ENCODE measurements around the gene MYRF.

The MYRF gene

DNA sequence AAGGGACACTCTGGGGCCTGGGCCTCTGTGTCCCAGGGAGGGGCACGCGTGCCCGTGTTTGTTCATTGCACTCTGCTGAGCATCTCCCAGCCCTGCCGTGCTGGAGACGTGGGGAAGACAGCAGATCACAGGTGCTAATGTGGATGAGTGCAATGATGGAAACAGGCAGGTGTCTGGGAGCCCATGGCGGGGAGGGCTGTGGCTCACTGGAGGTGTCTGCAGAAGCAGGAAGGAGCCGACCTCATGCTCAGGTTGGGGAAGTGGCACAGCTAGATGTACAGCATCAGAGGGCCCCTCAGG lies 32.0 kb downstream of the MYRF start:
- Histone ChIP-seq H3K36me3 (ENCODE audit: control insufficient read depth in 4 of 4, insufficient read depth in 4 of 4, low read length in 3 of 4) (peaks cover 6 to 50% (median 37%) of the 10 kb centered on the region in 4 experiments), H3K4me1 (ENCODE audit: control extremely low read depth in 1 of 4, control insufficient read depth in 4 of 4, insufficient read depth in 4 of 4, low read length in 3 of 4) (peaks cover 0 to 11% (median 0%) of the 10 kb centered on the region in 4 experiments), H3K27ac (ENCODE audit: insufficient read depth in 1 of 2, low read depth in 1 of 2, low read length in 2 of 2, poor library complexity in 1 of 2, severe bottlenecking in 2 of 2) (no peak overlapping the region), H3K27me3 (replicated peaks in 2 of 5; ENCODE audit: control insufficient read depth in 4 of 5, insufficient read depth in 5 of 5, low read length in 4 of 5) (no peaks in the 10 kb centered on the region), H3K9me3 (ENCODE audit: control extremely low read depth in 1 of 5, control insufficient read depth in 4 of 5, insufficient read depth in 2 of 5, low read depth in 1 of 5, low read length in 4 of 5) (no peaks in the 10 kb centered on the region), H3K4me3 (ENCODE audit: control insufficient read depth in 1 of 7, extremely low read depth in 1 of 7, insufficient read depth in 4 of 7, low read depth in 2 of 7, low read length in 6 of 7) (no peak overlapping the region)
- 98% methylated on average over 6 of the region's 7 CpGs for WGBS (ENCODE audit: insufficient coverage)
- ChIA-PET CTCF (interaction anchor here (4.5 kb wide), 1 partner anchor 12 kb away, joined by 25 read pairs; no protein-coding TSS in a partner anchor), POLR2A (no interaction called here)
- DNase-seq: no peak

DNA sequence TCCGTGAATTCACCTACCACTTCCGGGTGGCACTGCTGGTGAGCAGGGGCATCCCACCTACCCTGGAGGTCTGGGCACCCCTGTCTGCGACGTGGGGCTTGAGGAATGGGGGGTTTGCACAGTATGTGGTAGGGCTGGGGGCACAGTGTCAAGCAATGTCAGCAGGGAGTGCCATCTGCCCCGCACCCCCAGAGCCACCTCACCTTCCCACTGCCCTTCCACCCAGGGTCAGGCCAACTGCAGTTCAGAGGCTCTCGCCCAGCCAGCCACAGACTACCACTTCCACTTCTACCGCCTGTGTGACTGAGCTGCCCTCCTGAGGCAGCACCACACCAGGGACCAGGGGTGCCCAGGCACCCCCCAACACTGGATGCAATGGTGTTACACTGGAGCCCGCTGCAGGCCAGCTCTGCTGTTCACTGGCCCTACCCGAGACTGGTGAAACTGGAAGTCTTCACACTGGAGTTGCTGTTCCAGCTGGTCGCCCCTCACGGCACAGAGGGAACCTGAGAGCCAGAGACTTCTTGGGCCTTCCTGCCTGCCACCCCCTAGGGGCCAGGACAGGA lies 33.5 kb downstream of the MYRF start:
- no peaks in the 10 kb centered on the region for H3K27me3 ChIP-seq (replicated peaks in 2 of 5; ENCODE audit: control insufficient read depth in 4 of 5, insufficient read depth in 5 of 5, low read length in 4 of 5)
- no peak for DNase-seq
- no peak overlapping the region for H3K27ac ChIP-seq (ENCODE audit: insufficient read depth in 1 of 2, low read depth in 1 of 2, low read length in 2 of 2, poor library complexity in 1 of 2, severe bottlenecking in 2 of 2)
- WGBS (ENCODE audit: insufficient coverage): 100% methylated on average over 5 of the region's 11 CpGs
- CTCF ChIA-PET: interaction anchor here (1.3 to 4.5 kb wide), 2 partner anchors 11 to 41 kb away, joined by 3 to 25 read pairs; no protein-coding TSS in a partner anchor
- H3K4me1 ChIP-seq (ENCODE audit: control extremely low read depth in 1 of 4, control insufficient read depth in 4 of 4, insufficient read depth in 4 of 4, low read length in 3 of 4): peaks cover 0 to 11% (median 0%) of the 10 kb centered on the region in 4 experiments
- no peak overlapping the region for H3K4me3 ChIP-seq (ENCODE audit: control insufficient read depth in 1 of 7, extremely low read depth in 1 of 7, insufficient read depth in 4 of 7, low read depth in 2 of 7, low read length in 6 of 7)
- peaks cover 10 to 61% (median 45%) of the 10 kb centered on the region in 4 experiments for H3K36me3 ChIP-seq (ENCODE audit: control insufficient read depth in 4 of 4, insufficient read depth in 4 of 4, low read length in 3 of 4)
- POLR2A ChIA-PET: no interaction called here
- no peaks in the 10 kb centered on the region for H3K9me3 ChIP-seq (ENCODE audit: control extremely low read depth in 1 of 5, control insufficient read depth in 4 of 5, insufficient read depth in 2 of 5, low read depth in 1 of 5, low read length in 4 of 5)

GRCh38 chr11:61787928-61788491 lies 35.6 kb downstream of the MYRF start:
- DNase-seq: peak; percentile 47 to 62 (median 56)
- Histone ChIP-seq H3K27me3 (replicated peaks in 2 of 5; ENCODE audit: control insufficient read depth in 4 of 5, insufficient read depth in 5 of 5, low read length in 4 of 5) (no peaks in the 10 kb centered on the region), H3K4me3 (ENCODE audit: control insufficient read depth in 1 of 7, extremely low read depth in 1 of 7, insufficient read depth in 4 of 7, low read depth in 2 of 7, low read length in 6 of 7) (no peak overlapping the region), H3K27ac (ENCODE audit: insufficient read depth in 1 of 2, low read depth in 1 of 2, low read length in 2 of 2, poor library complexity in 1 of 2, severe bottlenecking in 2 of 2) (no peak overlapping the region), H3K36me3 (ENCODE audit: control insufficient read depth in 4 of 4, insufficient read depth in 4 of 4, low read length in 3 of 4) (peaks cover 10 to 61% (median 45%) of the 10 kb centered on the region in 4 experiments), H3K9me3 (ENCODE audit: control extremely low read depth in 1 of 5, control insufficient read depth in 4 of 5, insufficient read depth in 2 of 5, low read depth in 1 of 5, low read length in 4 of 5) (no peaks in the 10 kb centered on the region), H3K4me1 (ENCODE audit: control extremely low read depth in 1 of 4, control insufficient read depth in 4 of 4, insufficient read depth in 4 of 4, low read length in 3 of 4) (peaks cover 6 to 20% (median 13%) of the 10 kb centered on the region in 4 experiments)
- POLR2A ChIA-PET: no interaction called here
- CTCF ChIA-PET: interaction anchor here (0.5 to 4.5 kb wide), 12 partner anchors 8 to 111 kb away, joined by 3 to 25 read pairs (median 4); no protein-coding TSS in a partner anchor
- WGBS (ENCODE audit: insufficient coverage): 88% methylated on average over 4 of the region's 9 CpGs

GRCh38 chr11:61791737-61792309 lies 39.4 kb downstream of the MYRF start:
- ChIA-PET POLR2A (interaction anchor here (0.6 to 1.2 kb wide), 3 partner anchors 23 to 176 kb away, joined by 3 to 4 read pairs (median 3); partner anchors contain the start of gene FTH1), CTCF (interaction anchor here (1.3 to 19.2 kb wide), 5 partner anchors 9 to 155 kb away, joined by 3 to 218 read pairs (median 4); partner anchors contain the start of gene FADS1)
- Histone ChIP-seq H3K9me3 (ENCODE audit: control extremely low read depth in 1 of 5, control insufficient read depth in 4 of 5, insufficient read depth in 2 of 5, low read depth in 1 of 5, low read length in 4 of 5) (no peaks in the 10 kb centered on the region), H3K27me3 (replicated peaks in 2 of 5; ENCODE audit: control insufficient read depth in 4 of 5, insufficient read depth in 5 of 5, low read length in 4 of 5) (no peaks in the 10 kb centered on the region), H3K4me1 (ENCODE audit: control extremely low read depth in 1 of 4, control insufficient read depth in 4 of 4, insufficient read depth in 4 of 4, low read length in 3 of 4) (peaks cover 11 to 29% (median 24%) of the 10 kb centered on the region in 4 experiments), H3K36me3 (ENCODE audit: control insufficient read depth in 4 of 4, insufficient read depth in 4 of 4, low read length in 3 of 4) (peaks cover 9 to 63% (median 38%) of the 10 kb centered on the region in 4 experiments), H3K4me3 (ENCODE audit: control insufficient read depth in 1 of 7, extremely low read depth in 1 of 7, insufficient read depth in 4 of 7, low read depth in 2 of 7, low read length in 6 of 7) (peak overlapping the region; percentile 48 to 94 (median 84)), H3K27ac (ENCODE audit: insufficient read depth in 1 of 2, low read depth in 1 of 2, low read length in 2 of 2, poor library complexity in 1 of 2, severe bottlenecking in 2 of 2) (peak overlapping the region; percentile 99)
- WGBS (ENCODE audit: insufficient coverage): 10% methylated on average over 11 of the region's 14 CpGs
- DNase-seq: peak; percentile 70 to 83 (median 78)

- peaks cover 4 to 58% (median 31%) of the 10 kb centered on the region in 4 experiments for H3K36me3 ChIP-seq (ENCODE audit: control insufficient read depth in 4 of 4, insufficient read depth in 4 of 4, low read length in 3 of 4)
- ChIA-PET CTCF (interaction anchor here (0.7 to 19.2 kb wide), 9 partner anchors 10 to 154 kb away, joined by 3 to 218 read pairs (median 4); partner anchors contain the start of gene FADS1), POLR2A (interaction anchor here (0.6 to 1.2 kb wide), 4 partner anchors 22 to 175 kb away, joined by 3 to 4 read pairs (median 3); partner anchors contain the start of gene FTH1)
- peak; percentile 92 to 95 (median 93) for DNase-seq
- peaks cover 11 to 29% (median 25%) of the 10 kb centered on the region in 4 experiments for H3K4me1 ChIP-seq (ENCODE audit: control extremely low read depth in 1 of 4, control insufficient read depth in 4 of 4, insufficient read depth in 4 of 4, low read length in 3 of 4)
- H3K27me3 ChIP-seq (replicated peaks in 2 of 5; ENCODE audit: control insufficient read depth in 4 of 5, insufficient read depth in 5 of 5, low read length in 4 of 5): no peaks in the 10 kb centered on the region
- under 1% methylated on average over 48 of the region's 61 CpGs for WGBS (ENCODE audit: insufficient coverage)
- peak within 1 kb of the TSS; percentile 99 for H3K27ac ChIP-seq (ENCODE audit: insufficient read depth in 1 of 2, low read depth in 1 of 2, low read length in 2 of 2, poor library complexity in 1 of 2, severe bottlenecking in 2 of 2)
- peak within 1 kb of the TSS; percentile 48 to 94 (median 84) for H3K4me3 ChIP-seq (ENCODE audit: control insufficient read depth in 1 of 7, extremely low read depth in 1 of 7, insufficient read depth in 4 of 7, low read depth in 2 of 7, low read length in 6 of 7)
- no peaks in the 10 kb centered on the region for H3K9me3 ChIP-seq (ENCODE audit: control extremely low read depth in 1 of 5, control insufficient read depth in 4 of 5, insufficient read depth in 2 of 5, low read depth in 1 of 5, low read length in 4 of 5)
Measured at GRCh38 chr11:61792310-61793082, 40.1 kb downstream of the MYRF start, which contains the start of the genes FEN1 and TMEM258. Gene FEN1 (plus strand): TSS chr11:61792911. CDS start chr11:61795362, 2,451 bp downstream. Gene TMEM258 (minus strand): TSS chr11:61792599. CDS start chr11:61792558, 41 bp downstream.

GRCh38 chr11:61793083-61793828 lies 40.8 kb downstream of the MYRF start:
- ChIA-PET POLR2A (interaction anchor here (0.6 kb wide), 1 partner anchor 39 kb away, joined by 3 read pairs; no protein-coding TSS in a partner anchor), CTCF (interaction anchor here (0.7 to 19.2 kb wide), 10 partner anchors 12 to 153 kb away, joined by 3 to 218 read pairs (median 4); partner anchors contain the start of genes FADS1 and FADS2)
- DNase-seq: peak in 1 of 3 donors; percentile 10
- 9% methylated on average over 22 of the region's 29 CpGs for WGBS (ENCODE audit: insufficient coverage)
- Histone ChIP-seq H3K4me1 (ENCODE audit: control extremely low read depth in 1 of 4, control insufficient read depth in 4 of 4, insufficient read depth in 4 of 4, low read length in 3 of 4) (peaks cover 11 to 29% (median 25%) of the 10 kb centered on the region in 4 experiments), H3K36me3 (ENCODE audit: control insufficient read depth in 4 of 4, insufficient read depth in 4 of 4, low read length in 3 of 4) (peaks cover 4 to 58% (median 25%) of the 10 kb centered on the region in 4 experiments), H3K27ac (ENCODE audit: insufficient read depth in 1 of 2, low read depth in 1 of 2, low read length in 2 of 2, poor library complexity in 1 of 2, severe bottlenecking in 2 of 2) (peak overlapping the region; percentile 99), H3K27me3 (replicated peaks in 2 of 5; ENCODE audit: control insufficient read depth in 4 of 5, insufficient read depth in 5 of 5, low read length in 4 of 5) (no peaks in the 10 kb centered on the region), H3K9me3 (ENCODE audit: control extremely low read depth in 1 of 5, control insufficient read depth in 4 of 5, insufficient read depth in 2 of 5, low read depth in 1 of 5, low read length in 4 of 5) (no peaks in the 10 kb centered on the region), H3K4me3 (ENCODE audit: control insufficient read depth in 1 of 7, extremely low read depth in 1 of 7, insufficient read depth in 4 of 7, low read depth in 2 of 7, low read length in 6 of 7) (peak overlapping the region; percentile 48 to 94 (median 84))
